GM12875 (cell line): Measurements from ENCODE around the gene CEACAM18.

Source experiments
- H3K4me3 ChIP-seq: one replicate; pipeline ENCODE4 v1.5.1; 2011; ENCODE audit warnings: low read depth, low read length, control low read depth
- CTCF ChIP-seq: IDR thresholded peaks from 2 replicates; pipeline ENCODE4 v1.5.1; 2011; ENCODE audit warnings: low read depth, mild to moderate bottlenecking, control low read depth, inconsistent platforms, low read length, moderate library complexity, borderline replicate concordance; ENCODE audit not compliant: insufficient read depth

The CEACAM18 gene

GRCh38 chr19:51478381-51479234 is at the start of gene CEACAM18:
Gene CEACAM18 (plus strand): TSS chr19:51478539.
- no peak for TF ChIP-seq CTCF
- no peak within 1 kb of the TSS for H3K4me3 ChIP-seq

GRCh38 chr19:51430221-51430620 is 48.1 kb upstream of the CEACAM18 start:
- H3K4me3 ChIP-seq = no peak overlapping the region
- no peak for TF ChIP-seq CTCF

GRCh38 chr19:51431124-51431523 is 47.2 kb upstream of the CEACAM18 start:
- TF ChIP-seq CTCF = no peak
- no peak overlapping the region for H3K4me3 ChIP-seq

- no peak overlapping the region for H3K4me3 ChIP-seq
- TF ChIP-seq CTCF = no peak
Observed at GRCh38 chr19:51433043-51433442, 45.3 kb upstream of the CEACAM18 start.

GRCh38 chr19:51434456-51434855 is 43.9 kb upstream of the CEACAM18 start:
- no peak overlapping the region for H3K4me3 ChIP-seq
- no peak for TF ChIP-seq CTCF

- TF ChIP-seq CTCF = peak; percentile 67; the same call in 1 of the 2 replicates
Observed at GRCh38 chr19:51439021-51439465, 39.3 kb upstream of the CEACAM18 start.

GRCh38 chr19:51440052-51440451 is 38.3 kb upstream of the CEACAM18 start:
- TF ChIP-seq CTCF = no peak

More at GRCh38 chr19:51439021-51439465, 39.3 kb upstream of the CEACAM18 start:
- H3K4me3 ChIP-seq = no peak overlapping the region

More at GRCh38 chr19:51440052-51440451, 38.3 kb upstream of the CEACAM18 start:
- H3K4me3 ChIP-seq = no peak overlapping the region
